Measurements from ENCODE around the gene MFN1. TPM values are rescaled to one million over a fixed set of nuclear protein-coding genes. Genes with fewer than 3 reads are reported as not detected.

MFN1 gene
- total and polyA plus RNA-seq, 7 donors, result 8.6 to 42.1 (median 27.6) TPM

GRCh38 chr3:179410999-179411398, 63.5 kb downstream of the MFN1 start:
- intact Hi-C loops (cut with DNase I), result no loop called here
- no peak overlapping the region for H3K4me3 ChIP-seq
- no peaks in the 10 kb centered on the region for H3K9me3 ChIP-seq
- no peaks in the 10 kb centered on the region for H3K27me3 ChIP-seq
- no peaks in the 10 kb centered on the region for H3K4me1 ChIP-seq
- DNase-seq, result no peak
- H3K27ac ChIP-seq, result no peak overlapping the region
- TF ChIP-seq POLR2AphosphoS5 (IDR thresholded peaks at IDR 0.05) (no peak), EP300 (IDR thresholded peaks at IDR 0.05) (no peak), POLR2A (IDR thresholded peaks at IDR 0.05) (no peak)
- TF ChIP-seq, protein P1, sequence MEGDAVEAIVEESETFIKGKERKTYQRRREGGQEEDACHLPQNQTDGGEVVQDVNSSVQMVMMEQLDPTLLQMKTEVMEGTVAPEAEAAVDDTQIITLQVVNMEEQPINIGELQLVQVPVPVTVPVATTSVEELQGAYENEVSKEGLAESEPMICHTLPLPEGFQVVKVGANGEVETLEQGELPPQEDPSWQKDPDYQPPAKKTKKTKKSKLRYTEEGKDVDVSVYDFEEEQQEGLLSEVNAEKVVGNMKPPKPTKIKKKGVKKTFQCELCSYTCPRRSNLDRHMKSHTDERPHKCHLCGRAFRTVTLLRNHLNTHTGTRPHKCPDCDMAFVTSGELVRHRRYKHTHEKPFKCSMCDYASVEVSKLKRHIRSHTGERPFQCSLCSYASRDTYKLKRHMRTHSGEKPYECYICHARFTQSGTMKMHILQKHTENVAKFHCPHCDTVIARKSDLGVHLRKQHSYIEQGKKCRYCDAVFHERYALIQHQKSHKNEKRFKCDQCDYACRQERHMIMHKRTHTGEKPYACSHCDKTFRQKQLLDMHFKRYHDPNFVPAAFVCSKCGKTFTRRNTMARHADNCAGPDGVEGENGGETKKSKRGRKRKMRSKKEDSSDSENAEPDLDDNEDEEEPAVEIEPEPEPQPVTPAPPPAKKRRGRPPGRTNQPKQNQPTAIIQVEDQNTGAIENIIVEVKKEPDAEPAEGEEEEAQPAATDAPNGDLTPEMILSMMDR (IDR thresholded peaks at IDR 0.05), result no peak
- H3K36me3 ChIP-seq, result peaks cover 0 to 54% (median 3%) of the 10 kb centered on the region in 4 donors

GRCh38 chr3:179414804-179415203, 67.3 kb downstream of the MFN1 start:
- Histone ChIP-seq H3K4me1 (no peaks in the 10 kb centered on the region), H3K27me3 (no peaks in the 10 kb centered on the region), H3K4me3 (no peak overlapping the region), H3K27ac (no peak overlapping the region), H3K9me3 (no peaks in the 10 kb centered on the region), H3K36me3 (peaks cover 0 to 63% (median 14%) of the 10 kb centered on the region in 4 donors)
- no peak for DNase-seq
- TF ChIP-seq POLR2AphosphoS5 (IDR thresholded peaks at IDR 0.05) (no peak), EP300 (IDR thresholded peaks at IDR 0.05) (no peak), POLR2A (IDR thresholded peaks at IDR 0.05) (no peak)
- TF ChIP-seq, protein P1 (IDR thresholded peaks at IDR 0.05), result no peak
- 93 to 96% methylated on average over 2 of the region's 2 CpGs for WGBS, 2 donors
- intact Hi-C loops (cut with DNase I), result no loop called here

GRCh38 chr3:179415377-179415776, 67.9 kb downstream of the MFN1 start:
- intact Hi-C loops (cut with DNase I), result no loop called here
- H3K27ac ChIP-seq, result no peak overlapping the region
- no peak for DNase-seq
- H3K9me3 ChIP-seq, result no peaks in the 10 kb centered on the region
- TF ChIP-seq, protein P1 (IDR thresholded peaks at IDR 0.05), result no peak
- TF ChIP-seq POLR2A (IDR thresholded peaks at IDR 0.05) (no peak), EP300 (IDR thresholded peaks at IDR 0.05) (no peak)
- no peaks in the 10 kb centered on the region for H3K27me3 ChIP-seq
- peaks cover 0 to 57% (median 14%) of the 10 kb centered on the region in 4 donors for H3K36me3 ChIP-seq
- H3K4me3 ChIP-seq, result no peak overlapping the region
- H3K4me1 ChIP-seq, result no peaks in the 10 kb centered on the region
- WGBS, 2 donors, result 88 to 92% methylated on average over 4 of the region's 4 CpGs

GRCh38 chr3:179416681-179417080, 69.2 kb downstream of the MFN1 start:
- no peak for TF ChIP-seq EP300 (IDR thresholded peaks at IDR 0.05)
- TF ChIP-seq, protein P1 (IDR thresholded peaks at IDR 0.05), result no peak
- no peak for TF ChIP-seq POLR2AphosphoS5 (IDR thresholded peaks at IDR 0.05)
- TF ChIP-seq POLR2A (IDR thresholded peaks at IDR 0.05), result no peak
- Histone ChIP-seq H3K27ac (no peak overlapping the region), H3K4me1 (peaks cover 0 to 8% (median 5%) of the 10 kb centered on the region in 4 donors), H3K4me3 (no peak overlapping the region), H3K9me3 (no peaks in the 10 kb centered on the region), H3K27me3 (no peaks in the 10 kb centered on the region), H3K36me3 (peaks cover 0 to 48% (median 14%) of the 10 kb centered on the region in 4 donors)
- DNase-seq, result no peak
- WGBS, 2 donors, result 93 to 98% methylated on average over 2 of the region's 2 CpGs
- intact Hi-C loops (cut with DNase I), result no loop called here

DNA sequence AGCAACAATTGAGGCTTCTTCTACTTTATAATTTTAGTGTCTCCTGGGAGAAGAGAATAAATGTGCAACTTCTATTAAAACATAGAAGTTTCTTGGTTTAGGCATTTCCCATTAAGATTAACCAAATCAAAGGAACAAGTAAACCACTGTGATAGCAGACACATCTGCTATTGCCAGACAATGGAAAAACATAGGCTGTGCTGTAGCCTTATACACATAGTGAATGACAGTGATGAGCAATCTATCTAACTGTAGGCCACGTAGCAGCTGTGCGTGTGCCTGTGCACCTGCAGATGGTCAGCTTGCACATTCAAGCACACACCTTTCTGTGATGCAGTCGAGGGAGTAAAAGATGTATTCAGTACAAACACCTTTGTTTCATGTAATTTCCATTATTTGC, 71.1 kb downstream of the MFN1 start:
- Histone ChIP-seq H3K9me3 (no peaks in the 10 kb centered on the region), H3K27ac (no peak overlapping the region), H3K36me3 (peaks cover 0 to 37% (median 16%) of the 10 kb centered on the region in 4 donors), H3K27me3 (no peaks in the 10 kb centered on the region), H3K4me3 (no peak overlapping the region), H3K4me1 (peaks cover 0 to 12% (median 8%) of the 10 kb centered on the region in 4 donors)
- intact Hi-C loops (cut with DNase I), result no loop called here
- DNase-seq, result no peak
- TF ChIP-seq, protein P1 (IDR thresholded peaks at IDR 0.05), result no peak
- no peak for TF ChIP-seq POLR2A (IDR thresholded peaks at IDR 0.05)
- no peak for TF ChIP-seq POLR2AphosphoS5 (IDR thresholded peaks at IDR 0.05)
- no peak for TF ChIP-seq EP300 (IDR thresholded peaks at IDR 0.05)
- 81 to 87% methylated on average over 3 of the region's 3 CpGs for WGBS, 2 donors
